H1 (cell line): ENCODE measurements around the gene PAX7. TPM values are rescaled to one million over a fixed set of nuclear protein-coding genes. Genes with fewer than 3 reads are reported as not detected.

Experiments used
- CTCF ChIA-PET: fragments of 300-600 bp; sonication (Branson Sonifier 250); formaldehyde crosslinking; loops from one replicate; lab custom pipeline; 2021; ENCODE audit not compliant: partially characterized antibody; lab: Charles Lee
- POLR2A ChIA-PET: fragments of 300-600 bp; sonication (Branson Sonifier 250); formaldehyde crosslinking; loops from one replicate; lab custom pipeline; 2021; ENCODE audit warnings: inconsistent platforms; ENCODE audit not compliant: partially characterized antibody; lab: Charles Lee
- DNase-seq, 2 experiments: peaks; one replicate each; pipeline versions ENCODE4 v3.0.0 to v3.0.0-alpha.2; 2010 to 2022; ENCODE audit warnings: low spot score in 2 of 2, low read depth in 1 of 2, mixed read lengths in 1 of 2
- FAIRE-seq: peaks from 2 replicates; lab custom pipeline; 2011; peaks lifted over from hg19 to GRCh38; lab: Jason Lieb, UNC
- H2AFZ ChIP-seq: 2 replicates; pipeline ENCODE4 v1.8.1; 2012; ENCODE audit warnings: low read length, inconsistent platforms
- H2AK5ac ChIP-seq: 2 replicates; pipeline ENCODE4 v1.6.1; 2013; ENCODE audit warnings: low read depth, low read length
- H2BK120ac ChIP-seq: replicated peaks from 2 replicates; pipeline ENCODE3; 2013; ENCODE audit warnings: low read depth, low read length, inconsistent platforms
- H2BK12ac ChIP-seq: 2 replicates; pipeline ENCODE4 v1.6.1; 2013; ENCODE audit warnings: low read depth, low read length
- H2BK15ac ChIP-seq: 2 replicates; pipeline ENCODE4 v1.6.1; 2013; ENCODE audit warnings: low read length
- H2BK20ac ChIP-seq: 2 replicates; pipeline ENCODE4 v1.6.1; 2013; ENCODE audit warnings: low read length
- H2BK5ac ChIP-seq: 2 replicates; pipeline ENCODE4 v1.6.1; 2013; ENCODE audit warnings: low read depth, low read length
- H3K14ac ChIP-seq: 2 replicates; pipeline ENCODE4 v1.6.1; 2013; ENCODE audit warnings: inconsistent platforms; ENCODE audit not compliant: insufficient read length
- H3K18ac ChIP-seq: 2 replicates; pipeline ENCODE4 v1.6.1; 2013; ENCODE audit warnings: low read length; ENCODE audit errors: extremely low read depth
- H3K23ac ChIP-seq: 2 replicates; pipeline ENCODE4 v1.6.1; 2013; ENCODE audit warnings: inconsistent platforms; ENCODE audit not compliant: insufficient read length
- H3K23me2 ChIP-seq: 2 replicates; pipeline ENCODE4 v1.6.1; 2013; ENCODE audit warnings: low read depth, low read length
- H3K27ac ChIP-seq: 2 replicates; pipeline ENCODE4 v1.6.1; 2011; ENCODE audit warnings: low read depth, low read length, inconsistent platforms
- H3K27me3 ChIP-seq, 4 experiments: replicated peaks in 1 of 4; 1 replicate in 1 of 4; 2 replicates in 3 of 4; pipeline versions ENCODE4 v1.6.1 to v1.8.1; 2011 to 2013; ENCODE audit warnings: low read length in 3 of 4, mild to moderate bottlenecking in 3 of 4, inconsistent platforms in 2 of 4, mixed read lengths in 2 of 4, moderate library complexity in 1 of 4; ENCODE audit not compliant: control insufficient read depth in 3 of 4, insufficient read depth in 3 of 4; ENCODE audit errors: extremely low read depth in 1 of 4
- H3K36me3 ChIP-seq, 4 experiments: 2 replicates each; pipeline versions ENCODE4 v1.6.1 to v1.8.1; 2011 to 2013; ENCODE audit warnings: mild to moderate bottlenecking in 4 of 4, low read length in 3 of 4, moderate library complexity in 2 of 4, control low read depth in 1 of 4, inconsistent platforms in 1 of 4; ENCODE audit not compliant: insufficient read depth in 4 of 4, control insufficient read depth in 2 of 4
- H3K4ac ChIP-seq: replicated peaks from 2 replicates; pipeline ENCODE3; 2013; ENCODE audit warnings: low read length, low read depth, mixed read lengths, inconsistent platforms; ENCODE audit not compliant: insufficient read length
- H3K4me1 ChIP-seq, 4 experiments: replicated peaks in 1 of 4; 1 replicate in 1 of 4; 2 replicates in 3 of 4; pipeline versions ENCODE4 v1.6.1 to v1.8.1; 2011 to 2013; ENCODE audit warnings: low read length in 3 of 4, inconsistent platforms in 2 of 4, mixed read lengths in 1 of 4; ENCODE audit not compliant: insufficient read depth in 4 of 4, control insufficient read depth in 3 of 4
- H3K4me2 ChIP-seq, 2 experiments: 2 replicates each; pipeline versions ENCODE4 v1.6.1 to v1.8.1; 2011 to 2013; ENCODE audit warnings: low read depth in 2 of 2, low read length in 2 of 2, control low read depth in 1 of 2, inconsistent platforms in 1 of 2, mild to moderate bottlenecking in 1 of 2; ENCODE audit not compliant: insufficient read depth in 1 of 2
- H3K4me3 ChIP-seq, 4 experiments: fragments of 200-600, 300-600 bp in 1 of 4; sonication (generic), shearing (Covaris generic), sonication (Bioruptor Twin) in 1 of 4; 2 replicates each; pipeline versions ENCODE4 v1.5.1 to v1.8.1; 2011 to 2016; ENCODE audit warnings: low read length in 4 of 4, low read depth in 3 of 4, control low read depth in 2 of 4, inconsistent platforms in 2 of 4, mild to moderate bottlenecking in 2 of 4, mixed read lengths in 1 of 4, moderate library complexity in 1 of 4; ENCODE audit not compliant: insufficient read depth in 2 of 4; ENCODE audit errors: extremely low read depth in 1 of 4
- H3K56ac ChIP-seq: replicated peaks from 2 replicates; pipeline ENCODE3; 2013; ENCODE audit warnings: low read depth, mild to moderate bottlenecking, mixed read lengths, low read length, inconsistent platforms; ENCODE audit not compliant: insufficient read length
- H3K79me1 ChIP-seq: 2 replicates; pipeline ENCODE4 v1.6.1; 2013; ENCODE audit warnings: low read depth, low read length, control low read depth
- H3K79me2 ChIP-seq, 2 experiments: 2 replicates each; pipeline versions ENCODE4 v1.6.1 to v1.8.1; 2012 to 2013; ENCODE audit warnings: low read length in 2 of 2, mild to moderate bottlenecking in 2 of 2, inconsistent platforms in 1 of 2; ENCODE audit not compliant: insufficient read depth in 2 of 2, control insufficient read depth in 1 of 2
- H3K9ac ChIP-seq, 4 experiments: replicated peaks in 1 of 4; 1 replicate in 1 of 4; 2 replicates in 3 of 4; pipeline versions ENCODE4 v1.6.1 to v1.8.1; 2011 to 2013; ENCODE audit warnings: low read depth in 3 of 4, low read length in 3 of 4, control low read depth in 2 of 4, mild to moderate bottlenecking in 2 of 4, moderate library complexity in 2 of 4, inconsistent platforms in 1 of 4; ENCODE audit errors: extremely low read depth in 1 of 4
- H3K9me3 ChIP-seq, 2 experiments: 2 replicates each; pipeline versions ENCODE4 v1.6.1 to v1.8.1; 2012 to 2013; ENCODE audit warnings: mild to moderate bottlenecking in 2 of 2, moderate library complexity in 2 of 2, control low read depth in 1 of 2, inconsistent platforms in 1 of 2, low read depth in 1 of 2, low read length in 1 of 2, mixed read lengths in 1 of 2; ENCODE audit not compliant: insufficient read depth in 2 of 2
- H4K20me1 ChIP-seq, 2 experiments: replicated peaks in 1 of 2; 2 replicates each; pipeline versions ENCODE3 to v1.8.1; 2011 to 2013; ENCODE audit warnings: inconsistent platforms in 2 of 2, low read length in 2 of 2, mild to moderate bottlenecking in 1 of 2; ENCODE audit not compliant: insufficient read depth in 2 of 2, control insufficient read depth in 1 of 2
- H4K5ac ChIP-seq: 2 replicates; pipeline ENCODE4 v1.6.1; 2013; ENCODE audit warnings: low read length, low read depth, mixed read lengths, inconsistent platforms; ENCODE audit not compliant: insufficient read length
- H4K8ac ChIP-seq: 2 replicates; pipeline ENCODE4 v1.8.0; 2013; ENCODE audit warnings: mild to moderate bottlenecking, moderate library complexity, low read length, inconsistent platforms; ENCODE audit not compliant: insufficient read depth; ENCODE audit errors: extremely low read depth
- H4K91ac ChIP-seq: replicated peaks from 2 replicates; pipeline ENCODE3; 2013; ENCODE audit warnings: low read length, mixed read lengths, inconsistent platforms; ENCODE audit not compliant: insufficient read length
- CBX8 ChIP-seq: fragments of 300-800, 300-1000 bp; sonication (generic); IDR thresholded peaks from 2 replicates; pipeline ENCODE4 v1.7.1; 2016; ENCODE audit warnings: low read depth, low read length, borderline replicate concordance
- POU5F1 ChIP-seq: IDR thresholded peaks from 2 replicates; pipeline ENCODE4 v1.6.1; 2011; ENCODE audit warnings: low read depth, mild to moderate bottlenecking, low read length, moderate library complexity
- RXRA ChIP-seq: IDR thresholded peaks from 2 replicates; pipeline ENCODE4 v1.6.1; 2011; ENCODE audit warnings: low read depth, mild to moderate bottlenecking, low read length, moderate library complexity; ENCODE audit not compliant: insufficient read depth
- WGBS, 2 experiments: shearing (Covaris generic) in 1 of 2; methylation state at CpG; one replicate each; pipeline versions ENCODE4 v1.1.6 to v1.1.7; 2013 to 2015; ENCODE audit warnings: low lambda C conversion rate in 2 of 2, mixed read lengths in 2 of 2, inconsistent platforms in 1 of 2, low coverage in 1 of 2, missing lambda C conversion rate in 1 of 2; ENCODE audit not compliant: insufficient replicate concordance in 2 of 2, insufficient coverage in 1 of 2, insufficient read length in 1 of 2; ENCODE audit errors: extremely low coverage in 1 of 2, missing lambda C conversion rate in 1 of 2; 5-methylcytosine and 5-hydroxymethylcytosine counted together
- polyA plus RNA-seq, 7 experiments: library from polyadenylated mRNA; depleted of rRNA in 3 of 7; stranded (reverse) in 5 of 7; unstranded in 2 of 7; fragments of >200 nt in 5 of 7; fragments of 200-250 nt in 2 of 7; gene quantifications; 1 replicate in 5 of 7; 2 replicates in 1 of 7; 4 replicates in 1 of 7; pipeline versions ENCODE4 v1.2.1 to v1.2.3, GENCODE V29; 2011 to 2013; ENCODE audit warnings: missing spikeins in 2 of 7, mixed read lengths in 2 of 7
- total RNA-seq: library from RNA; stranded (reverse); fragmentation: NEBNext Ultra II Directional; extraction: Animal tissue kit (Norgen Biotek cat#: 25700); gene quantifications from 2 replicates; pipeline ENCODE4 v1.2.1, GENCODE V29; 2021

Gene PAX7
- total and polyA plus RNA-seq, 2 of the 8 experiments (the other 6 are each of a cell fraction or from before 2014, with no cell fraction given), result not detected

GRCh38 chr1:18653367-18653766 lies 22.7 kb downstream of the PAX7 start:
- H3K27ac ChIP-seq, result no peak overlapping the region
- POLR2A ChIA-PET, result interaction anchor here (0.7 to 1.5 kb wide), 5 partner anchors 10 to 23 kb away, joined by 3 to 4 read pairs (median 3); no protein-coding TSS in a partner anchor
- peak; percentile 32 for FAIRE-seq

More at GRCh38 chr1:18653367-18653766, 22.7 kb downstream of the PAX7 start:
- no peak overlapping the region for H2AFZ ChIP-seq
- H3K79me2 ChIP-seq, result no peaks in the 10 kb centered on the region
- H2AK5ac ChIP-seq, result 0 out of 2 replicates have a peak overlapping the region, but pooled peaks have one; percentile 1
- no peaks in the 10 kb centered on the region; a peak in 1 of 4 replicates for H3K9me3 ChIP-seq
- H4K8ac ChIP-seq, result no peak overlapping the region
- H2BK120ac ChIP-seq, result peak overlapping the region; percentile 58
- H2BK15ac ChIP-seq, result no peak overlapping the region
- no peak overlapping the region for H3K18ac ChIP-seq
- no peak overlapping the region for H3K4me3 ChIP-seq
- no peak overlapping the region for H4K5ac ChIP-seq
- CTCF ChIA-PET, result interaction anchor here (1.3 to 17.3 kb wide), 6 partner anchors 9 to 165 kb away, joined by 3 to 207 read pairs (median 6); no protein-coding TSS in a partner anchor
- H3K4me1 ChIP-seq, result peaks cover 28 to 54% (median 44%) of the 10 kb centered on the region in 4 experiments
- no peak for DNase-seq
- H2BK20ac ChIP-seq, result peak overlapping the region; percentile 50; the same call in 1 of the 2 replicates
- no peak overlapping the region for H4K91ac ChIP-seq
- H2BK12ac ChIP-seq, result no peak overlapping the region
- H3K14ac ChIP-seq, result no peak overlapping the region
- H4K20me1 ChIP-seq, result peaks cover 2 to 14% of the 10 kb centered on the region in 2 experiments
- no peak overlapping the region for H2BK5ac ChIP-seq
- H3K56ac ChIP-seq, result no peak overlapping the region
- H3K4me2 ChIP-seq, result peak overlapping the region; percentile 24 to 32; a peak in 1 of 4 replicates
- 70% methylated on average over 8 of the region's 8 CpGs; no CpG with 5 or more reads in 1 of the 2 experiments for WGBS, 2 experiments
- no peaks in the 10 kb centered on the region for H3K36me3 ChIP-seq
- no peaks in the 10 kb centered on the region for H3K23me2 ChIP-seq
- no peak overlapping the region for H3K4ac ChIP-seq
- TF ChIP-seq RXRA, result no peak
- no peak for TF ChIP-seq POU5F1
- TF ChIP-seq CBX8, result no peak
- no peak overlapping the region for H3K23ac ChIP-seq
- H3K9ac ChIP-seq, result no peak overlapping the region
- no peaks in the 10 kb centered on the region for H3K79me1 ChIP-seq
- peaks cover 37 to 90% (median 82%) of the 10 kb centered on the region in 4 experiments for H3K27me3 ChIP-seq
